GM12875 (cell line): Measurements from ENCODE around the gene AP2M1.
"Not testable (repeated sequence)": the region's sequence is repeated elsewhere in the genome, so short reads cannot be mapped to it uniquely, and the experiment has no call there.

ENCODE experiments used
- H3K4me3 ChIP-seq: one replicate; pipeline ENCODE4 v1.5.1; 2011; ENCODE audit warnings: low read depth, low read length, control low read depth
- CTCF ChIP-seq: IDR thresholded peaks from 2 replicates; pipeline ENCODE4 v1.5.1; 2011; ENCODE audit warnings: low read depth, mild to moderate bottlenecking, control low read depth, inconsistent platforms, low read length, moderate library complexity, borderline replicate concordance; ENCODE audit not compliant: insufficient read depth

The AP2M1 gene

GRCh38 chr3:184157206-184157605, 17.4 kb upstream of the AP2M1 start:
- H3K4me3 ChIP-seq: peak overlapping the region; percentile 87
- no peak for TF ChIP-seq CTCF

- no peak overlapping the region for H3K4me3 ChIP-seq
- no peak for TF ChIP-seq CTCF
These were observed 16.3 kb upstream of the AP2M1 start for GRCh38 chr3:184158404-184158803.

GRCh38 chr3:184160456-184160855, 14.2 kb upstream of the AP2M1 start:
- no peak for TF ChIP-seq CTCF
- no peak overlapping the region for H3K4me3 ChIP-seq

- H3K4me3 ChIP-seq: not testable (repeated sequence)
These were observed 12.0 kb upstream of the AP2M1 start for GRCh38 chr3:184162571-184163070.

GRCh38 chr3:184164648-184165330, 9.9 kb upstream of the AP2M1 start:
- no peak overlapping the region for H3K4me3 ChIP-seq
- no peak for TF ChIP-seq CTCF

GRCh38 chr3:184165543-184165942, 9.1 kb upstream of the AP2M1 start:
- TF ChIP-seq CTCF: no peak
- no peak overlapping the region for H3K4me3 ChIP-seq

- no peak overlapping the region for H3K4me3 ChIP-seq
- TF ChIP-seq CTCF: no peak
These were observed 8.0 kb upstream of the AP2M1 start for GRCh38 chr3:184166671-184167070.

GRCh38 chr3:184167786-184168185, 6.9 kb upstream of the AP2M1 start:
- H3K4me3 ChIP-seq: no peak overlapping the region

More at GRCh38 chr3:184167786-184168185, 6.9 kb upstream of the AP2M1 start:
- no peak for TF ChIP-seq CTCF
